HG03520 (cell line): Measurements from ENCODE around the gene ZFR.

Experiments used
- ATAC-seq: cut with Tn5 transposase; IDR thresholded peaks from one replicate; pipeline ENCODE4 v1.9.1; 2021; ENCODE audit warnings: mild to moderate bottlenecking, moderate library complexity; ENCODE audit not compliant: unreplicated experiment

The ZFR gene

GRCh38 chr5:32363030-32363429 is 81.5 kb downstream of the ZFR start:
- ATAC-seq = no peak

- no peak for ATAC-seq
Observed at GRCh38 chr5:32362527-32362926, 82.0 kb downstream of the ZFR start.

- no peak for ATAC-seq
Observed at GRCh38 chr5:32360906-32361305, 83.6 kb downstream of the ZFR start.

GRCh38 chr5:32358611-32359010 is 85.9 kb downstream of the ZFR start:
- ATAC-seq = no peak

GRCh38 chr5:32357658-32358057 is 86.9 kb downstream of the ZFR start:
- no peak for ATAC-seq

- no peak for ATAC-seq
Observed at GRCh38 chr5:32355686-32356085, 88.9 kb downstream of the ZFR start.

GRCh38 chr5:32353420-32353819 is 91.1 kb downstream of the ZFR start:
- ATAC-seq = no peak

GRCh38 chr5:32352685-32353084 is 91.9 kb downstream of the ZFR start:
- no peak for ATAC-seq

GRCh38 chr5:32346869-32347268 is 97.7 kb downstream of the ZFR start:
- no peak for ATAC-seq

- no peak for ATAC-seq
Observed at GRCh38 chr5:32343058-32343672, 101.4 kb downstream of the ZFR start.

- ATAC-seq = no peak
Observed at GRCh38 chr5:32342656-32343055, 101.9 kb downstream of the ZFR start.

- no peak for ATAC-seq
Observed at GRCh38 chr5:32339878-32340277, 104.7 kb downstream of the ZFR start.

GRCh38 chr5:32339198-32339597 is 105.3 kb downstream of the ZFR start:
- ATAC-seq = no peak

- ATAC-seq = no peak
Observed at GRCh38 chr5:32332966-32333365, 111.6 kb downstream of the ZFR start.

GRCh38 chr5:32332361-32332760 is 112.2 kb downstream of the ZFR start:
- no peak for ATAC-seq

- no peak for ATAC-seq
Observed at GRCh38 chr5:32331935-32332274, 112.6 kb downstream of the ZFR start.

- no peak for ATAC-seq
Observed at GRCh38 chr5:32331217-32331934, 113.2 kb downstream of the ZFR start.

- no peak for ATAC-seq
Observed at GRCh38 chr5:32330126-32330971, 114.2 kb downstream of the ZFR start.

GRCh38 chr5:32329395-32329834 is 115.1 kb downstream of the ZFR start:
- ATAC-seq = peak; percentile 74

- ATAC-seq = no peak
Observed at GRCh38 chr5:32326216-32326772, 118.2 kb downstream of the ZFR start.

- no peak for ATAC-seq
Observed at GRCh38 chr5:32325616-32326015, 118.9 kb downstream of the ZFR start.

- no peak for ATAC-seq
Observed at GRCh38 chr5:32325062-32325461, 119.5 kb downstream of the ZFR start.
